GM19240 (cell line): ENCODE data around the gene CYP3A7.
"Not testable (repeated sequence)": the region's sequence is repeated elsewhere in the genome, so short reads cannot be mapped to it uniquely, and the experiment has no call there.

Source experiments
- DNase-seq: peaks from one replicate; pipeline ENCODE4 v3.0.0; 2011; ENCODE audit warnings: low spot score; ENCODE audit not compliant: insufficient read length

Gene CYP3A7

DNA sequence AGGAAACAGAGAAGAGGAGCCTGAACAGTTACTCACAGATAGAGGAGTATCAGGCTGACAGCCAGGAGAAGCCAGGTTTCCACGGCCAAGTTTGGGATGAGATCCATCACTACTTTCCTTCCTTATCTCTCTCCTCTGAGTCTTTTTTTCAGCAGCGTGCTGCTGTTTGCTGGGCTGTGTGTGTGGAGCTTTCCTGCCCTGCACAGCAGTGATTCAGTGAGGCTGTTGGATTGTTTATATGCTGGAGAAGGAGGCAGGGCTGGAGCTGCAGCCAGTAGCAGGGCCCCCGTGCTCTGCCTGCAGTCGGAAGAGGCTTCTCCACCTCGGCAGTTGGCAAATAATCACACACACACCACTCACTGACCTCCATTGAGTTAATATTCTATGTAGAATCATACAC is at the start of gene CYP3A7:
TSS of gene CYP3A7 (minus strand) at position 210 of the 400 bp plus-strand sequence. CDS start at position 107, 103 bp downstream.
- no peak for DNase-seq

DNA sequence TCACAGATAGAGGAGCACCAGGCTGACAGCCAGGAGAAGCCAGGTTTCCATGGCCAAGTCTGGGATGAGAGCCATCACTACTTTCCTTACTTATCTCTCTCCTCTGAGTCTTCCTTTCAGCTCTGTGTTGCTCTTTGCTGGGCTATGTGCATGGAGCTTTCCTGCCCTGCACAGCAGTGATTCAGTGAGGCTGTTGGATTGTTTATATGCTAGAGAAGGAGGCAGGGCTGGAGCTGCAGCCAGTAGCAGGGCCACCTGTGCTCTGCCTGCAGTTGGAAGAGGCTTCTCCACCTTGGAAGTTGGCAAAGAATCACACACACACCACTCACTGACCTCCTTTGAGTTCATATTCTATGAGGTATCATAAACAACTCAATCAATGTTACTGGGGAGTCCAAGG is 49.0 kb upstream of the CYP3A7 start, which contains the start of gene CYP3A4:
TSS of gene CYP3A4 (minus strand) at position 178 of the 400 bp plus-strand sequence. CDS start at position 75, 103 bp downstream.
- DNase-seq = no peak

DNA sequence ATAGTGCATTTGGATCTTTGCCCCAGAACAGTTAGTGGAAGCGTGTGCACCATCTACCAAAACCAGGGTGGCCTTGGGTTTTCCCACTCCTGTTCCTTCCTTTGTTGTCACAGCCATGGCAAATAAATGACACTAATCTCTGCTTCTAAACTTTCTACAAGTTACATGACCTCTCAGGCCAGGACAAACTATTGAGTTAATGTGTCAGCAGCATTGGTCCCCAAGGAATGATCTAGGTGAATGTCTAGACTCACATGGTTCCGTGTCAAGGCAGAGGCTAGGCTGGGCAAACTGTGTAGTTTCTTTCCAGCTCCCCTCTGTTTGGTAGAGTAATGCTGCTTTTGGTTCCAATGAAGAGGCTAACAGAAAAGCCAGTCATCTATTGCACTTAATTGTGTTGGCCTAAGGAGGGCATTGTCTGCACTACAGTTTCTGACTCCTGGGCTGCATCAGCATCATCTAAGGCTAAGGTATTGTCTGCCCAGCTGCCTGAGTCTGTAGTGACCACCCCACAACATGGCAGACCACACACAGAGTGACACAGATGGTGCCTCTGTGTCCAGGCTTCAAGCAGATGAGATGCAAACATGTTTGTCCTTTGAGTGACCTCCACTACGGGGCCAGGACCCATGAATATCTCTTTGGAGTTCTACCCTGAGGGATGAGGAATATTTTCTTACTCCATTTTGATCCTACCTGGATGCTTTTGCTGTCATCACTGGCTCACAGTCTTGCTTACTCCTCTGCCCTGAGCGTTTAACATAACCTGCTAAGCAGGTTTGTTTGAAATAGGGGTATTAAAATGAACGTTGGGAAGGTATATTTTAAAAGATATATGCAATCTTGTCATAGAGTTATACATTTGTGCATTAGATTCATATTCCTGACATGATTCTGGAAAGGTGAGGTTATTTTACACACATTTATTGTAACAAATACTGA is 47.3 kb upstream of the CYP3A7 start:
- no peak for DNase-seq

DNA sequence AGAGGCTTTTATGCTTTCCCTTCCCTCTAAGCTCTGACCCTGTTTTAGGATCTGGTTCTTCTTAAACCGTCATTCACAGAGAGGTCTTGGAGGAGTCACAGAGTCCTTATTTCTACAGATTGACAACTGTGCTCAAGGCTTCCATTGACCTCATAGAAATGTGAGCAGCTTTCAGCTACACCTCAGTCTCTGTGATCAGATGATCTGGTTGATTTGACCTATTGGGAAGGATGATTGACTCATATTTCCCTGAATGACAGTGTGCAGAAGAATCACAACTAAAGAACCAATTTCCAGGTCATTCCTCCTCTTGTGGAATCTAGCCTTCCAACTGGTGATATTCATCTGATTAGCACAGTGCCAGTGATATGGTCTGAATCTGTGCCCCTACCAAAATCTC is 45.6 kb upstream of the CYP3A7 start:
- DNase-seq = no peak

DNA sequence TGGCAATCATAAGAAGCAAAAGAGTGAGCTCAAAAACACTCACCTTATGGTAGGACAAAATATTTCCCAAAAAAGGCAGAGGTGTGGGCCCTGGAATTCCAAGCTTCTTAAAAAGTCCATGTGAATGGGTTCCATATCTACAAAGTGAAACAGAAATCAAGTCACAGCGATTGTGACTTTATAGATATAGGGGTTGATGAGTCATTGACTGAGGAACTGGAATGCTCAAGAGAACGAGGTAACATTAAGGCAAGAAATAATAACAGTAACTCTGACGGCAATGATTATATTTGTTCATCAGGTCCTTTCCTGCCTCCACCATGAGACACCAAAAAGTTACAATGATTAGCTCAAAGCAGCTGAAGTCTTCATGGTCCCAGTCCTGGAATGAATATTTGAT is 45.0 kb upstream of the CYP3A7 start:
- no peak for DNase-seq

DNA sequence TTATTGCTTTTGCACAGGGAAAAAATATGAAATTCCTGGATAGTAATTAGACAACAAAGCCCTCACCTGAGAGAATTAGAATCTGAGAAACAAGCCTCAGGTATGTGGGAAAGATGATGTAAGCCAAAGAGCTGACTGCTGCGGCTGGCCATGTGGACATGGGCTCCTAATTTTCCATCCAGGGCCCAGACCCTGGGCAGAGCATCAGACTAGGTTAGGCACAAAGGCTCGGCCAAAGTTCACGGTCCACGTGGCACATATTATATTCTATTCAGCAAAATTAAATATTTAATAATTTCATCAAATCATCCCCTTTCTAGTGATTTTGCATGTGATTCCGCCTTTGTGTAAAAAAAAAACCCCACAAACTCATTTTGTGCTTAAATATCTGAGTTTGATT is 43.9 kb upstream of the CYP3A7 start:
- DNase-seq = no peak

DNA sequence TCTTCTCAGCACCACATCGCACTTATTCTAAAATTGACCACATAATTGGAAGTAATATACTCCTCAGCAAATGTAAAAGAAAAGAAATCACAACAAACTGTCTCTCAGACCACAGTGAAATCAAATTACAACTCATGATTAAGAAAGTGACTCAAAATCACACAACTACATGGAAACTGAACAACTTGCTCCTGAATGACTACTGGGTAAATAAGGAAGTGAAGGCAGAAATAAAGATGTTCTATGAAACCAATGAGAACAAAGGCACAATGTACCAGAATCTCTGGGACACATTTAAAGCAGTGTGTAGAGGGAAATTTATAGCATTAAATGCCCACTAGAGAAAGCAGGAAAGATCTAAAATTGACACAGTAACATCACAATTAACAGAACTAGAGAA is 38.4 kb upstream of the CYP3A7 start:
- DNase-seq = not testable (repeated sequence)

DNA sequence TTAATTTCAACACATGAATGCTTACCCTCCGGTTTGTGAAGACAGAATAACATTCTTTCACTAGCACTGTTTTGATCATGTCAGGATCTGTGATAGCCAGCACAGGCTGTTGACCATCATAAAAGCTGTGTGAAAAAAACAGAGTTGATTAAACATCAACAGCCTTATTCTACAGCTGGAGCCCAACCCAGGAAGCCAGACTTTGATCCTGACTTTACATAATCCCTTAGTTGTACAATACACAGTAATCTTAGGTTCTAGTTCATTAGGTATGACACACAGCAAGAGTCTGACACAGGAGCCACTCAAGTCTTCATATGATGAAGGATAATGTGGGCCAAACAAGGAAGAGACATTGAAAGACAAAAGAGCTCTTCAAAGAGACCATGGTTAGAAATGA is 37.6 kb upstream of the CYP3A7 start:
- DNase-seq = no peak

DNA sequence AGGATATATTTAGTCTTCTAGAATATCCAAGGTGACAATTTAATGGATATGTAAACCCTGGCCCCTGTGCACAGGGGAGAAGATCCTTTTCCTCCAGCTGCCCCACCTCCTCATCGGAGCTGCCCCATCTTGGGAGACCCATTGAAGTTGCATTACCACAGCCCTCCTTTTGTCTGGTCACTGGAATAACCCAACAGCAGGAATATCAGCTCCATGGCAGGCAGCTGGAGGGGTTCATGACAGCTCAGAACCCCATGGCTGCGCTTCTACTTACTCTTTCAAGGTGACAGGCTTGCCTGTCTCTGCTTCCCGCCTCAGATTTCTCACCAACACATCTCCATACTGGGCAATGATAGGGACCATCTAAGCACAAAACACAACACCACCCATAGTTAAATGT is 34.5 kb upstream of the CYP3A7 start:
- not testable (repeated sequence) for DNase-seq

DNA sequence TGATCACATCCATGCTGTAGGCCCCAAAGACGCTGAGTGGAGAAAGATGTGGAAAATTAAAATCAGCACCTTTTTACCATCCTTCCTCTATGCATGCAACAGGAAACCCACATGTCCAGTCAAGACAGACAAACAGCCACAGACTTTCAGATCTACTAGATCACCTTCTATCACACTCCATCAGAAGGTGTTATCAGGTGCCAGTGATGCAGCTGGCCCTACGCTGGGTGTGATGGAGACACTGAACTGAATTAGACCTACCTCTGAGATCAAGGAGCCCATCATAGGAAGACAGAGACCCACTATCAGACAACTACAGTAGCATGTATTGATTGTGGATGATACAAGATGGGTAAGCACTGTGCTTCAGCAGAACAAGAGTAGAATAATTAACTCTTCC is 33.5 kb upstream of the CYP3A7 start:
- no peak for DNase-seq

DNA sequence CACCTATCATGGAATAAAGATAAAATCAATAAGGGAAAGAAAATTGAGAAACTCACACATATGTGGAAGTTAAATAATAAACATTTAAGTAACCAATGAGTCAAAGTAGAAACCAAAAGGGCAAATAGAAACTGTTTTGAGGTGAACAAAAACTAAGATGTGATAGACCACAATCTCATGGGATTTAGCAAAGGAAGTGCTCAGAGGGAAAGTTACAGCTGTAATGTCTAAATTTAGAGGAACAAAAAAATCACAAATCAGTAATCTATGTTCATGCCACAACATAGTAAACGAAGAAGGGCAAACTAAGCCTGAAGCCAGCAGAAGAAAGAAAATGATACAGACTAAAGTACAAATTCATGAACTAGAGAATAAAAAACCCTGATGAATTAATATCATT is 32.7 kb upstream of the CYP3A7 start:
- DNase-seq = no peak

DNA sequence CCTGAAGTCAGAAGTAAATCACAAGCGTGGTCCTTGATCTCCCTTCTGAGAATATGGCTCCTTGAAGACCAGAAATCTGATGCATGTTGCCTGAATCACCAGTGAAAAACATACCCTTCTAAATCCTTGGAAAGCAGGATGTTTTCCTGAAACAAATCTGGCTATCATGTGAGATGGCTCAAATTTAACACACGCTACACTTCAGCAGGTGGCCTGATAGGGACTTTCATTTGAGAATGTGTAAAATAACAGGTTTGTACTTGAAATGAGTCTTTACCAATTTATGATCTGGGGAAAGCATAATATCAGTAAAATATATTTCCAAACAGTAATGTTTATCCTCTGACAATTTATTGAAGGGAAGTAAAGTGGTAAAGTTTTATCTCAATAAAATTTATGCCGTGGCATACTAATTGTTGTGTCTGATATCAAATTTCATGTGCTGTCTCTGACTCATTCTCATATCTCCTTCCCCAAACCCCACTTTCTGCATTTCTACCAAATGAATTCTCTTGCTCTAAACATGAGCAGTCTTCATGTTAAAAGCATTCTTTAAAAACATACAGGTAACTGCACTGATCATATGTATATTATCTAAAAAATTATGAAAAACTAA is 31.6 kb upstream of the CYP3A7 start:
- DNase-seq = no peak

DNA sequence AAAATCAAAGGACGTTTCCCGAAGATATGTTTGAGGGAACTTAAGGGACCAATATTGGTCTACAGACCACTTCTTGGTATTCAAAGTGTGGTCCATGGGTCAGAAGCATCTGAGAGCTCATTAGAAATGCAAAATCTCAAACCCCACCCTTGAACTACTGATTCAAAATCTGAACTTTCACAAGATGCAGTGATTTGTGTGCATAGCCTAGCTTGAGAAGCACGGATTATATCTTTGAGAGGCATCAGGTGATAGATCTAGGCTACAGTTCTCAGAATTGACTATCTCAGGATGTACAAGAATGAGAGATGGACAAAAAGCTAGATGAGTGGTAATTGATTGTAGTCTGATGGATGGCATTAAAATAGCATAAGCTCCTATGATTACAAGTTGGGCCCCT is 29.5 kb upstream of the CYP3A7 start:
- no peak for DNase-seq

DNA sequence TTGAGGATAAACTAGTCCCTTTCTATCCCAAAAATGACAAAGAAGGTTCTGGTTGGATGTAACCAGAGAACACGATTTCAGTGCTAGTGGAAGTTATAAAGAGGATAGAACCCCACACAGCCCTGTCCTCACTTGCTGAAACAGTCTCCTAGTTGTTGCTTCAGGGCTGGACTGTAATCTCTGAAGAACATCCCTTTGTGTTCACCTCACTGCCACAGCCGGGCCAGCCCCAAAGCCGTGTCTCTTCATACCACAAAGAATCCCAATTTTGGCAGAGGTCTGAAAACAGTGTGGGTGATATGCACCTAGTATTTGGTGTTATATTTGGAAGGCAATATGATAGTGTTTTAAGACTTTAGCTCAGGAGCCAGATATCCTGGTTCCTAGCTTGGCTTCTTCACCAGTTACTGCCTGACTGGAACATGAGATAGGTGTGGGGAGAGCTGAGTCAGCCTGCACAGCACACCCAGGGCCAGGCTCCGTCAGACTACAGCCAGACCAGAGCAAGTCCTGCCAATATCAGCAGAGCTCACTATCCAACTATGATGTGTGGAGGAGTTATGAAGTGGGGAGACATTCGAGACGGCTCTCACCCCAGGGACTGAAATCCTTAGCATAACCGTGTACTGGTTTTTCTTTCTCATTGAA is 27.8 kb upstream of the CYP3A7 start:
- no peak for DNase-seq

DNA sequence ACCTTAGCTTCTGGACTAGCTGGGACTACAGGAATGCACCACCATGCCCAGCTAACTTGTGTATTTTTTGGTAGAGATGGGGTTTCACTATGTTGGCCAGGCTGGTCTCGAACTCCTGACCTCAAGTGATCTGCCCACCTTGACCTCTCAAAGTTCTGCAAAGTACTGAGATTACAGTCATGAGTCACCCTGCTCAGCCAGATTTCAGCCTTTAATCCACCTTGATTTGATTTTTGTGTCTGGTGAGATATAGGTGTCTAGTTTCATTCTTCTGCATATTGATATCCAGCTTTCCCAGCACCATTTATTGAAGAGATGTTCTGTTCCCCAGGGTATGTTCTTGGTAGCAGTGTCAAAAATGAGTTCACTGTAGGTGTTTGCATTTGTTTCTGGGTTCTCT is 20.1 kb upstream of the CYP3A7 start:
- no peak for DNase-seq

DNA sequence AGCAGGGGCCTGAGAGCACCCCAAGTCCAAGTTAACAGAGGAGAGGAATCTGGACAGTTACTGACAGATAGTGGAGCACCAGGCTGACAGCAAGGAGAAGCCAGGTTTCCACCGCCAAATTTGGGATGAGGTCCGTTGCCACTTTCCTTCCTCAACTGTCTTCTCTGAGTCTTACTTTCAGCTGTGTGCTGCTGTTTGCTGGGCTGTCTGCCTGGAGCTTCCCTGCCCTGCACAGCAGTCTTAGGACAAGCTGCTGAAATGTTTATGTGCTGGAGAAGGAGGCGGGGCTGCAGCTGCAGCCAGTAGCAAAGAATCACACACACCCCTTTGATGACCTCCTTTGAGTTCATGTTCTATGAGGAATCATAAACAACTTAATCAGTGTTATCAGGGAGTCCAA is 17.4 kb upstream of the CYP3A7 start:
- DNase-seq = no peak

DNA sequence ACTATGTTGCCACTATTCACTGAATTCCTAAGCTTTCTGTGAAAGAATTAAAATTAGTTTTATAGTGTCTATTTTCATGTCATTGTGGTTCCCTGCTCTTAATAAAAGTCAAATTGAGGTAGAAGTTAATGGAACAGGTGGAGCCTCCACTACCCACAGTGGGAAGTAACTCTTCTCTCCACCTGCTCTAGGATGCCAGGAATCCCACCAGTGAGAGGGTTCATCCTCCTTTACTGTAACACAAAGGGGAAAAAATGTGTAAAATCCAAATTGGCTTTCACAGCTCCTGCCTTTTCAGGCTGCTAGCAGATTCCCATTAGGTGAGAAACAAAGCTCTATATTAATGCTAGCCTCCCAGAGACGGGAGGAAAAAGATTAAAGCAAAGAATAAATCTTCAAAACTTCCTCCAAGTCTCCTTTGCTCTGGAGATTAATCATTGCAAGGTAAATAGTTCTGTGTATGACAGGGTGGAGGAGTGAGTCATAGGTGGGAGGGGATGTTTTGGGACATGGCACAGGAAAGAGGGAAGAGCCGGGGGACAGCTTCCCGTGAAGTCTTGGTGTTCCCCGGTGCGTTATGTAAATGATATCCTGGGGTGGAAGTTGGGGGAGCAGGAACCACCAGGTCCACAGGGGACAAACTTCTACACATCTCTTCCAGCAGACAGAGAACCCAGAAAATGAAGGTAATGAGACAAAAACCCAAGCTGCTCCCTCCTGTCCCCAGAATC is 16.5 kb upstream of the CYP3A7 start:
- not testable (repeated sequence) for DNase-seq

DNA sequence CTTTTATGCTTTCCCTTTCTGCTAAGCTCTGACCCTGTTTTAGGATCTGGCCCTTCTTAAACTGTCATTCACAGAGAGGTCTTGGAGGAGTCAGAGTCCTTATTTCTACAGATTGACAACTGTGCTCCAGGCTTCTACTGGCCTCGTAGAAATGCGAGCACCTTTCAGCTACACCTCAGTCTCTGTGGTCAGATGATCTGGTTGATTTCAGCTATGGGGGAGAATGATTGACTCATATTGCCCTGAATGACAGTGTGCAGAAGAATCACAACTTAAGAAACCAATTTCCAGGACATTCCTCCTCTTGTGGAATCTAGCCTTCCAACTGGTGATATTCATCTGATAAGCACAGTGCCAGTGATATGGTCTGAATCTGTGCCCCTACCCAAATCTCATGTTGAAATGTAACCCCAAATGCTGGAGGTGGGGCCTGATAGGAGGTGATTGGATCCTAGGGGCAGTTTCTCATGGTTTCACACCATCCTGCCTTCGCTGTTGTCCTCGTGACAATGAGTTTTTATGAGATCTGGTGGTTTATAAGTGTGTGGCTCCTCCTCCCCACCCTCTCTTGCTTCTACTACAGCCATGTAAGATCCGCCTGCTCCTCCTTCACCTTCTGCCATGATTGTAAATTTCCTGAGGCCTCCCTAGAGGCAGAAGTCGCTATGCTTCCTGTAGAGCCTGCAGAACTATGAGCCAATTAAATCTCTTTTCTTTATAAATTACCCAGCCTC is 14.0 kb upstream of the CYP3A7 start:
- no peak for DNase-seq

DNA sequence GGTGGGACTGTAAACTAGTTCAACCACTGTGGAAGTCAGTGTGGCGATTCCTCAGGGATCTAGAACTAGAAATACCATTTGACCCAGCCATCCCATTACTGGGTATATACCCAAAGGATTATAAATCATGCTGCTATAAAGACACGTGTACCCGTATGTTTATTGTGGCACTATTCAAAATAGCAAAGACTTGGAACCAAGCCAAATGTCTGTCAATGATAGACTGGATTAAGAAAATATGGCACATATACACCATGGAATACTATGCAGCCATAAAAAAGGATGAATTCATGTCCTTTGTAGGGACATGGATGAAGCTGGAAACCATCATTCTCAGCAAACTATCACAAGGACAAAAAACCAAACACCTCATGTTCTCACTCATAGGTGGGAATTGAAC is 11.9 kb upstream of the CYP3A7 start:
- DNase-seq = not testable (repeated sequence)

DNA sequence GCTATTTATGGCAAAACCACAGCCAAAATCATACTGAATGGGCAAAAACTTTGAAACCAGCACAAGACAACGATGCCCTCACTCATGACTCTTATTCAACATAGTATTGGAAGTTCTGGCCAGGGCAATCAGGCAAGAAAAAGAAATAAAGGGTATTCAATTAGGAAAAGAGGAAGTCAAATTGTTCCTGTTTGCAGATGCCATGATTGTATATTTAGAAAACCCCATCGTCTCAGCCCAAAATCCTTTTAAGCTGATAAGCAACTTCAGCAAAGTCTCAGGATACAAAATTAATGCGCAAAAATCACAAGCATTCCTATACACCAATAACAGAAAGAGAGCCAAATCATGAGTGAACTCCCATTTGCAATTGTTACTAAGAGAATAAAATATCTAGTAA is 10.4 kb upstream of the CYP3A7 start:
- not testable (repeated sequence) for DNase-seq
